HG03135 (cell line): ENCODE data around the gene FAM174B.

Experiments used
- ATAC-seq: cut with Tn5 transposase; IDR thresholded peaks from one replicate; pipeline ENCODE4 v1.9.1; 2021; ENCODE audit warnings: mild to moderate bottlenecking, moderate library complexity; ENCODE audit not compliant: unreplicated experiment

The FAM174B gene

GRCh38 chr15:92655178-92655995 is at the start of gene FAM174B:
FAM174B (minus strand) TSS chr15:92655775.
- no peak for ATAC-seq

GRCh38 chr15:92696096-92696495 is 40.5 kb upstream of the FAM174B start:
- no peak for ATAC-seq

GRCh38 chr15:92693691-92694331 is 38.2 kb upstream of the FAM174B start:
- no peak for ATAC-seq

- ATAC-seq = no peak
Measured at GRCh38 chr15:92690395-92690794, 34.8 kb upstream of the FAM174B start.

GRCh38 chr15:92687746-92688145 is 32.2 kb upstream of the FAM174B start:
- ATAC-seq = no peak

GRCh38 chr15:92687195-92687602 is 31.6 kb upstream of the FAM174B start:
- ATAC-seq = no peak

- ATAC-seq = no peak
Measured at GRCh38 chr15:92683511-92683834, 27.9 kb upstream of the FAM174B start.

- ATAC-seq = no peak
Measured at GRCh38 chr15:92682741-92683510, 27.4 kb upstream of the FAM174B start.

GRCh38 chr15:92681141-92681631 is 25.6 kb upstream of the FAM174B start:
- no peak for ATAC-seq

GRCh38 chr15:92677999-92678398 is 22.4 kb upstream of the FAM174B start:
- no peak for ATAC-seq

GRCh38 chr15:92676561-92676960 is 21.0 kb upstream of the FAM174B start:
- ATAC-seq = no peak

- no peak for ATAC-seq
Measured at GRCh38 chr15:92675485-92675884, 19.9 kb upstream of the FAM174B start.

GRCh38 chr15:92674347-92674746 is 18.8 kb upstream of the FAM174B start:
- no peak for ATAC-seq

- no peak for ATAC-seq
Measured at GRCh38 chr15:92672102-92672501, 16.5 kb upstream of the FAM174B start.

- ATAC-seq = no peak
Measured at GRCh38 chr15:92671406-92671805, 15.8 kb upstream of the FAM174B start.

GRCh38 chr15:92670621-92671020 is 15.0 kb upstream of the FAM174B start:
- no peak for ATAC-seq

- no peak for ATAC-seq
Measured at GRCh38 chr15:92669432-92669831, 13.9 kb upstream of the FAM174B start.

- ATAC-seq = no peak
Measured at GRCh38 chr15:92668620-92669019, 13.0 kb upstream of the FAM174B start.

GRCh38 chr15:92667970-92668485 is 12.5 kb upstream of the FAM174B start:
- ATAC-seq = no peak

- ATAC-seq = no peak
Measured at GRCh38 chr15:92667287-92667904, 11.8 kb upstream of the FAM174B start.

GRCh38 chr15:92666780-92667179 is 11.2 kb upstream of the FAM174B start:
- ATAC-seq = no peak
